GM18526 (cell line): ENCODE results near the gene FCHO2.

Experiments
- POLR2A ChIP-seq: IDR thresholded peaks from 3 replicates; pipeline ENCODE4 v1.6.1; 2011; ENCODE audit not compliant: insufficient read length; ENCODE audit errors: extremely low read depth

FCHO2 gene

DNA sequence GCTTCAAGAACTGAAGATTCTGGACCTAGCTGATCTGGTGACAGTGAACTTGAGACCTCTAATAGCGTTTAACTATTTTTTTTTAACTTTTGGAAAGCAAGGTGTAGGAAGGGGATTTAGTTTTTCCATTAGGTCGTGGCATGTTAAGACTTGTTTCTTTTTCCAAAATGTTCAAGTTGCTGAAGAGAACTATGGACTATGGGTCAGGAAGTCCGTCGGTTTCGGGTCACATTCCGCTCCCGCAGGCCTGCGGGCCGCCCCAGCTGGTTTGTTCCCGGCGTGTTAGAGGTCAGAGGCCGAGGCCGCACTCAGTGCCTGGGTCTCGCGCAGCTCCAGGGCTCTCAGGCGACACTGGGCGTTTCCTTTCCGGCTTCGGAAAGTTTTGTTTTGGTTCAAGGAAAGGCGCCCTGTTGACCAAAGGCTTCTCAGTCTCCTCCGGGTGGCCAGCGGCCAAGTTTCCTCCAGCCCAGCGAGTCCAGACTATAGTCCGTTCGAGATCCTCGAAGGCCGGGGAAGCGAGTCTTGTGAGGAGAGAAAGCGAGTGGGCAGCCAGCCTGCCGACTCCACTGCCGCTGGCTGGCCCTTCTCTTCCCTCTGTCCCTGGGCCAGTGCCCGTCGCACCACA is 586 bp upstream of the FCHO2 start:
- no peak for TF ChIP-seq POLR2A

DNA sequence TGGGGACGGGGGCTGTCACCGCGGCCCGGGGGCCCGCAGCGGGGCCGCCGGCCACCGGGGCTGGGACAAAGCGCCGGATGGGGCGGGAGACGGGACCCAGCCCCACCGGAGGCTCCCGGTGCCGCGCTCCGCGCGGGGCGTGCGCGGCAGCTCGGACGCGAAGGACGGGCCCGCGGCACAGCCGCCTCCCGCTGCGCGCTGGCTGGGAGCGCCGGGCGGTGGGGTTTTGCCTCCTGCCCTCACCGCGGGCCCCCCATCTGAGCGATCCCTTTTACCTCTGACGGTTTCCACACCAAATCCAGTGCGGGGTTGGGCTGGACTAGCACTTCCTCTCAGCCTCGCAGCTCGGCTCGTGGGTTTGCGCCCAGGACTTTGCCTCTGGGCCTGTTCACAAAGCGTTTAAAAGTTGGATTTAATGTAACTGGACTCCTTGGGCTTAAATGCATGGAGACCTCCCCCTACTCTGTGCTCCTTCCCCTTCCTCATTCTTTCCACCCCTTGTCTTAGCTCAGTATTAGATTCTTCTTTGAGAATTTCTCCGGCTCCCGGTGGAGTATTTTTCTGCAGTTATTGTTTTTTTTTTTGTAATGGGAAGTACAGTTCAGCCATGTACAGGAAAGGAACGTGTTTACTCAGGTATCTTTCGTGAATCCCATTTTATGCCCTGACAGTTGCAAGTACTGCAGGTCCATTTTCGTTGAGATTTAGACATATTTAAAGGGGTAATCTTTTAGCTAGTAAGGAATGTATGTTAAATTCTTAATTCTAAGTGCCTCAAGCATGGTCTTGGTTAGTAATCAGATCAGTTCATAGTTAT is 691 bp downstream of the FCHO2 start:
- TF ChIP-seq POLR2A = no peak

- no peak for TF ChIP-seq POLR2A
Observed at GRCh38 chr5:72957337-72957736, 1.5 kb downstream of the FCHO2 start.

GRCh38 chr5:72959257-72959656 is 3.4 kb downstream of the FCHO2 start:
- no peak for TF ChIP-seq POLR2A

DNA sequence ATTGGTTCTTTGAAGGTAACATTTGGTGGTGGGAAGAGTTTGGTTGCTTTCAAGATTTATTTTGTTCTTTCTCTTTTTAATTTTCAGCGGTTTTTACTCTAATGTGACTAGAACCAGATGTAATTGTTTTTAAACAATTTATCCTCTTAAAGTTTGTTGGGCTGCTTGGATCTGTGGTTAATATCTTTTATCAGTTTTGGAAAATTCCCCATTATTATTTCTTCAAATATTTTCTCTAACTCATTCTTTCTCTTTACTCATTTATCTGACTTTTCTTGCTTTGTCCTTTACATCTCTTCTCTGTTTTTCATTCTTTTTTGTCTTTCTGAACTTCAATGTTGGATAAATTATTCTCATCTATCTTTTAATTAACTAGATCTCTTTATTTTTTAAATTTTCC is 29.9 kb downstream of the FCHO2 start:
- no peak for TF ChIP-seq POLR2A

DNA sequence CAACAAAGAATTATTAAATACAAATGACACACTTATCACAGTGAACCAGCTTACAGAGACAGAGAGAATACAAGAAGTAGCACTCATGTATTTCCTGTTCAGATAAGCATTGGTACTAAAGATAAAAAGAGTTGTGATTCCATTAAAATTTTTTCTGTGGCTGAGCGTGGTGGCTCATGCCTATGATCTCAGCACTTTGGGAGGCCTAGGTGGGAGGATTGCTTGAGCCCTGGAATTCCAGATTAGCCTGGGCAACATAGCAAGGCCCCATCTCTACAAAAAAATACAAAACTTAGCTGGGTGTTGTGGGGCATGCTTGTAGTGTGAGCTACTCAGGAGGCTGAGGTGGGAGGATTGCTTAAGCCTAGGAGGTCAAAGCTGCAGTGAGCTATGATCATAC is 32.9 kb downstream of the FCHO2 start:
- no peak for TF ChIP-seq POLR2A

DNA sequence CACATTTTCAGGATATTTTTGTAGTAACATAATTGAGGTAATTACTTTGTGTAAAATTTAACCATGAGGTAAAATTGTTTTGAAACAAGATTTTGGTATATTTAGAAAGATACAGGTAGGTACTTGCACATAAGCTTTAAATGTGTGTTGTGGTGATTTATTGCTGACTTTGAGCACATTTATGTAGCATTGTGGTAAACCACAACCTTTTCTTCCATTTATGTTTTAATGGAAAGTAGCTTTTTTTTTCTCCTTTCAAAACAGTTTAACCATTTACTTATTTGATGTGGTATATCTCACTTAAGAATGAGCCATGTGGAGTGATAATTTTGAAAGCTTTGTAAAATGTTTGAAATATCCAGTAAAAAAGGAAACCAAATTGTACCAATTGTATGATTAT is 35.6 kb downstream of the FCHO2 start:
- TF ChIP-seq POLR2A = no peak

DNA sequence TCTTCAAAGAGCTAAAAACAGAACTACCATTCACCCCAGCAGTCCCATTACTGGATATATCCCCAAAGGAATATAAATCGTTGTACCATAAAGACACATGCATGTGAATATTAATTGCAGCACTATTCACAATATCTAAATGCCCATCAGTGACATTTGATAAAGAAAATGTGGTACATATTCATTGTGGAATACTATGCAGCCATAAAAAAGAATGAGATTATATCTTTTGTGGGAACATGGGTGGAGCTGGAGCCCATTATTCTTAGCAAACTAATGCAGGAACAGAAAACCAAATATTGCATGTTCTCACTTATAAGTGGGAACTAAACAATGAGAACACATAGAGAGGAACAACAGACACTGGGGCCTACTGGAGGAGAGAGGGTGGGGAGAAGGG is 38.7 kb downstream of the FCHO2 start:
- no peak for TF ChIP-seq POLR2A

- TF ChIP-seq POLR2A = no peak
Observed at GRCh38 chr5:72996632-72997031, 40.8 kb downstream of the FCHO2 start.

GRCh38 chr5:72999916-73000315 is 44.1 kb downstream of the FCHO2 start:
- no peak for TF ChIP-seq POLR2A

DNA sequence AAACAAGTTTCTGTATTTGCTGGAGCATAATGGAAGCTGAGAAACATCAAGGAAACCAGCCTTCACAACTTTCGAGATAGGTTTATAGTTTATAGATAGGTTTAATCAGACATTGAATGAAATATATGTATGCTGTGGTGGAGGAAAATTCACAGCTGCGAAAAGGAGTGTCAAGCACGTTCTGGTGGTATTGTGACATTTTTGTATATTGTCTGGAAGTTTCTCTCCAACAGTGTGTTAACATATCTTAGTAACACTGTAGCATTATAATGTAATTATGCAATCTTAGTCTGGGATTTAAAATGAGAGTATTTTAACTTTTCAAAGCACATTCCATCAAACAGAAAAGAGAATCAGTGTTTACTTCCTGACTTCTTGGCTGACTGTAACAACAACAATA is 50.0 kb downstream of the FCHO2 start:
- no peak for TF ChIP-seq POLR2A

- TF ChIP-seq POLR2A = no peak
Observed at GRCh38 chr5:73007051-73007450, 51.2 kb downstream of the FCHO2 start.

- TF ChIP-seq POLR2A = no peak
Observed at GRCh38 chr5:73008831-73009230, 53.0 kb downstream of the FCHO2 start.

- no peak for TF ChIP-seq POLR2A
Observed at GRCh38 chr5:73018892-73019291, 63.1 kb downstream of the FCHO2 start.

DNA sequence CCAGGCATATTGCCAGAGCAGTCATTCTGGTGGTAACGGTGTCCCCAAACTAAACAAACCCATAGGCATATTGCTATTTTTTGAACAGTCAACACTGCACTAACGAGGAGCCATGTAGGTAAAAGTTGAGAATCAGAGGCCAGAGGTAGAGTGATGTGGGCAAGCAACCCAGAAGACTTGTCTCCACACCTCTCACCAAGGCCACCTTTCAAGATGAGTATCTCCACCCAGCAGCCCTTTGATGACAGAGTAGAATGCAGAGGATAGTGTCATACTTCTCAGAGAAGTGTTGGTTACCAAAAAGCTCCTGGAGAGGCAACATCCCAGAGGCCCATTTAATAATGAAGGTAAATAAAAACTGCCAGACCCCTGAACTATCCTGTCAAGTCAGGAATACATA is 63.9 kb downstream of the FCHO2 start:
- TF ChIP-seq POLR2A = no peak

GRCh38 chr5:73022471-73023169 is 66.8 kb downstream of the FCHO2 start:
- TF ChIP-seq POLR2A = no peak

GRCh38 chr5:73027361-73027760 is 71.5 kb downstream of the FCHO2 start:
- no peak for TF ChIP-seq POLR2A

- no peak for TF ChIP-seq POLR2A
Observed at GRCh38 chr5:73027816-73028215, 72.0 kb downstream of the FCHO2 start.
